ENCODE measurements around the gene ZNF844. TPM values are rescaled to one million over a fixed set of nuclear protein-coding genes. Genes with fewer than 3 reads are reported as not detected.

ZNF844 gene
- total and polyA plus RNA-seq, 10 of the 15 experiments (the other 5 are each of a cell fraction or from before 2014, with no cell fraction given): 0.16 to 1.1 (median 0.70) TPM

GRCh38 chr19:12095111-12095790, 30.7 kb downstream of the ZNF844 start:
- H3K27me3 ChIP-seq (replicated peaks in 1 of 2; ENCODE audit: control insufficient read depth in 2 of 2, insufficient read depth in 2 of 2, low read length in 1 of 2): no peaks in the 10 kb centered on the region
- no peak overlapping the region for H3K4me3 ChIP-seq
- no peaks in the 10 kb centered on the region for H3K79me2 ChIP-seq (ENCODE audit: control insufficient read depth, insufficient read depth, low read length)
- FAIRE-seq: no peak
- no peak for DNase-seq (ENCODE audit: low read depth, low spot score)
- peaks cover 2% of the 10 kb centered on the region; the same call in 2 of the 3 replicates for H3K9me3 ChIP-seq (replicated peaks; ENCODE audit: control insufficient read depth, insufficient read depth, low read length)
- no peaks in the 10 kb centered on the region for H4K20me1 ChIP-seq (ENCODE audit: control insufficient read depth, insufficient read depth)
- RAD21 ChIA-PET (ENCODE audit: unreplicated experiment): no interaction called here
- 97% methylated on average over 4 of the region's 4 CpGs for WGBS (ENCODE audit: insufficient coverage, insufficient replicate concordance, low lambda C conversion rate, missing lambda C conversion rate)
- POLR2A ChIA-PET: interaction anchor here (0.6 kb wide), 1 partner anchor 397 kb away, joined by 4 read pairs; no protein-coding TSS in a partner anchor
- ATAC-seq: no peak
- H3K4me2 ChIP-seq (ENCODE audit: control insufficient read depth, insufficient read depth): no peak overlapping the region
- CTCF ChIA-PET: interaction anchor here (1.4 to 1.5 kb wide), 2 partner anchors 31 to 172 kb away, joined by 3 read pairs; no protein-coding TSS in a partner anchor
- no peaks in the 10 kb centered on the region for H3K4me1 ChIP-seq (ENCODE audit: control insufficient read depth, insufficient read depth, low read length)
- BruUV-seq (replicated peaks): no TSS peak
- no peak for TF ChIP-seq SUZ12 (IDR thresholded peaks at IDR 0.05; ENCODE audit: unreplicated experiment)
- TF ChIP-seq TCF12 (IDR thresholded peaks at IDR 0.05; ENCODE audit: low read depth, low read length): no peak
- TF ChIP-seq CHD1 (IDR thresholded peaks at IDR 0.05; ENCODE audit: low read depth, low read length): no peak
- no peak for TF ChIP-seq PML (IDR thresholded peaks at IDR 0.05; ENCODE audit: low read length)
- intact Hi-C loops (cut with micrococcal nuclease; ENCODE audit: unreplicated experiment): no loop called here
- H2AFZ ChIP-seq (ENCODE audit: control insufficient read depth, low read depth, low read length): no peak overlapping the region
- H3K27ac ChIP-seq (ENCODE audit: control insufficient read depth, insufficient read depth): no peak overlapping the region
- no peaks in the 10 kb centered on the region for H3K36me3 ChIP-seq (ENCODE audit: control insufficient read depth in 2 of 2, insufficient read depth in 2 of 2, low read length in 1 of 2)
- SMC1A ChIA-PET (ENCODE audit: uncharacterized antibody, unreplicated experiment): interaction anchor here (0.6 kb wide), 1 partner anchor 446 kb away, joined by 4 read pairs; no protein-coding TSS in a partner anchor
- in situ Hi-C loops (cut with MboI): no loop called here
- H3K9ac ChIP-seq (ENCODE audit: control insufficient read depth, insufficient read depth, low read length): no peak overlapping the region

DNA sequence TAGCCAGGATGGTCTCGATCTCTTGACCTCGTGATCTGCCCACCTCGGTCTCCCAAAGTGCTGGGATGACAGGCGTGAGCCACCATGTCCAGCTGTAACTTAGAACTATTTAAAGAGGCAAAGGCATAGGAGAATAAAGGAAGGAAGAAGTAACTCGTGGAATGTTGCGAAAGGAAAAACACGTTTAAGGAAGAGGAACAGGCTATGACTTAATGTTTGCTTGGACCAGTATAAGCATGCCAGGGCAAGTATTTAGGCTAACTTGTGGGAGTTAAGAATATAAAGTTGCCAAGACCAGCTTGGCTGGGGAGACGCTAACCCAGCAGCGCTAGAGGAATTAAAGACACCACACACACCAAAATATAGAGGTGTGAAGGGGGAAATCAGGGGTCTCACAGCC, 33.5 kb downstream of the ZNF844 start:
- H3K79me2 ChIP-seq (ENCODE audit: control insufficient read depth, insufficient read depth, low read length): no peaks in the 10 kb centered on the region
- H3K4me3 ChIP-seq: no peak overlapping the region
- ChIA-PET POLR2A (interaction anchor here (0.6 kb wide), 1 partner anchor 328 kb away, joined by 3 read pairs; no protein-coding TSS in a partner anchor), CTCF (interaction anchor here (1.1 kb wide), 1 partner anchor 175 kb away, joined by 3 read pairs; no protein-coding TSS in a partner anchor), RAD21 (ENCODE audit: unreplicated experiment) (no interaction called here), SMC1A (ENCODE audit: uncharacterized antibody, unreplicated experiment) (interaction anchor here (1.7 kb wide), 1 partner anchor 10 kb away, joined by 5 read pairs; no protein-coding TSS in a partner anchor)
- no peaks in the 10 kb centered on the region for H3K4me1 ChIP-seq (ENCODE audit: control insufficient read depth, insufficient read depth, low read length)
- no peak overlapping the region for H3K4me2 ChIP-seq (ENCODE audit: control insufficient read depth, insufficient read depth)
- DNase-seq (ENCODE audit: low read depth, low spot score) (no peak), FAIRE-seq (no peak), ATAC-seq (no peak)
- in situ Hi-C loops (cut with MboI) (no loop called here), intact Hi-C loops (cut with micrococcal nuclease; ENCODE audit: unreplicated experiment) (no loop called here)
- H3K9ac ChIP-seq (ENCODE audit: control insufficient read depth, insufficient read depth, low read length): no peak overlapping the region
- H3K36me3 ChIP-seq (ENCODE audit: control insufficient read depth in 2 of 2, insufficient read depth in 2 of 2, low read length in 1 of 2): no peaks in the 10 kb centered on the region
- WGBS (ENCODE audit: insufficient coverage, insufficient replicate concordance, low lambda C conversion rate, missing lambda C conversion rate): 90% methylated on average over 9 of the region's 9 CpGs
- H2AFZ ChIP-seq (ENCODE audit: control insufficient read depth, low read depth, low read length): no peak overlapping the region
- no peak overlapping the region for H3K27ac ChIP-seq (ENCODE audit: control insufficient read depth, insufficient read depth)
- no peaks in the 10 kb centered on the region for H3K27me3 ChIP-seq (replicated peaks in 1 of 2; ENCODE audit: control insufficient read depth in 2 of 2, insufficient read depth in 2 of 2, low read length in 1 of 2)
- H4K20me1 ChIP-seq (ENCODE audit: control insufficient read depth, insufficient read depth): no peaks in the 10 kb centered on the region
- peaks cover 2% of the 10 kb centered on the region; the same call in 2 of the 3 replicates for H3K9me3 ChIP-seq (replicated peaks; ENCODE audit: control insufficient read depth, insufficient read depth, low read length)
- no TSS peak for BruUV-seq (replicated peaks)
- no peak for TF ChIP-seq RAD21 (IDR thresholded peaks at IDR 0.05; ENCODE audit: insufficient read depth, low read depth, low read length)
- no peak for TF ChIP-seq RELB (IDR thresholded peaks at IDR 0.05; ENCODE audit: low read depth)
- no peak for TF ChIP-seq MEF2B (IDR thresholded peaks at IDR 0.05; ENCODE audit: partially characterized antibody, poor library complexity, severe bottlenecking)
- TF ChIP-seq RBBP5 (conservative IDR thresholded peaks at IDR 0.05): no peak
- TF ChIP-seq, protein P1, sequence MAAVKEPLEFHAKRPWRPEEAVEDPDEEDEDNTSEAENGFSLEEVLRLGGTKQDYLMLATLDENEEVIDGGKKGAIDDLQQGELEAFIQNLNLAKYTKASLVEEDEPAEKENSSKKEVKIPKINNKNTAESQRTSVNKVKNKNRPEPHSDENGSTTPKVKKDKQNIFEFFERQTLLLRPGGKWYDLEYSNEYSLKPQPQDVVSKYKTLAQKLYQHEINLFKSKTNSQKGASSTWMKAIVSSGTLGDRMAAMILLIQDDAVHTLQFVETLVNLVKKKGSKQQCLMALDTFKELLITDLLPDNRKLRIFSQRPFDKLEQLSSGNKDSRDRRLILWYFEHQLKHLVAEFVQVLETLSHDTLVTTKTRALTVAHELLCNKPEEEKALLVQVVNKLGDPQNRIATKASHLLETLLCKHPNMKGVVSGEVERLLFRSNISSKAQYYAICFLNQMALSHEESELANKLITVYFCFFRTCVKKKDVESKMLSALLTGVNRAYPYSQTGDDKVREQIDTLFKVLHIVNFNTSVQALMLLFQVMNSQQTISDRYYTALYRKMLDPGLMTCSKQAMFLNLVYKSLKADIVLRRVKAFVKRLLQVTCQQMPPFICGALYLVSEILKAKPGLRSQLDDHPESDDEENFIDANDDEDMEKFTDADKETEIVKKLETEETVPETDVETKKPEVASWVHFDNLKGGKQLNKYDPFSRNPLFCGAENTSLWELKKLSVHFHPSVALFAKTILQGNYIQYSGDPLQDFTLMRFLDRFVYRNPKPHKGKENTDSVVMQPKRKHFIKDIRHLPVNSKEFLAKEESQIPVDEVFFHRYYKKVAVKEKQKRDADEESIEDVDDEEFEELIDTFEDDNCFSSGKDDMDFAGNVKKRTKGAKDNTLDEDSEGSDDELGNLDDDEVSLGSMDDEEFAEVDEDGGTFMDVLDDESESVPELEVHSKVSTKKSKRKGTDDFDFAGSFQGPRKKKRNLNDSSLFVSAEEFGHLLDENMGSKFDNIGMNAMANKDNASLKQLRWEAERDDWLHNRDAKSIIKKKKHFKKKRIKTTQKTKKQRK (IDR thresholded peaks at IDR 0.05; ENCODE audit: low read depth, low read length): no peak
